SK-N-MC (cell line): ENCODE results near the gene ATP9B.

Experiments used
- EZH2 ChIP-seq: fragments of 200-600 bp; sonication (generic); IDR thresholded peaks from one replicate; pipeline ENCODE4 v1.6.1; 2017; ENCODE audit warnings: antibody characterized with exemption
- POLR2AphosphoS5 ChIP-seq: IDR thresholded peaks from 2 replicates; pipeline ENCODE4 v1.6.1; 2012; ENCODE audit warnings: mild to moderate bottlenecking, low read depth, low read length, borderline replicate concordance

DNA sequence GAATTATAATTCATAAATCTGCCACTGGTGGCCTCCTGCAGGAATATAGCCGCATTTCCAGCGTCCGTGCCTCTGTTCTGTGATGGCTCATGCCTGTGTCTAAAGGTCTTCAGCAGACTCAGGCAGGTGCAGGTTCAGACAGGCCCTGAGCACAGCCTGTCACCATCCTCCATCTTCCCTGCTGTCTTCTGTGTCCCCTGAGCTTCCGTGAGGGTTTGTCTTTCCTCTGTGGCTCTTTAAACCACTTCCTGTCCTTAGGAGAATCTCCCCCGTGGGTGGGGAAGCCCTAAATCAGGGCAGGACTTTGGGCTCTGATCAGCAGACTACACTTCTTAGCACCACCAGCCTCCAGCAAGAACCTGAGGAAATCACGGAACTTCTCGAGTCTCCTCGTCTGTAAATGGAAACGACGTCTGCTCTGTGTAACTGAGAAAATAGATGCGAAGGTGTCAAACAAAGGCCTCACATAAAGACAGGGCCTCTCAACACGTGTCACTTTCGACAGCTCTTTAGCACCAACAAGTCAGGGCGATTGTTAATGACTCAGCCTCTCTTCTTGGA is 302.4 kb downstream of the ATP9B start:
- TF ChIP-seq EZH2 (no peak), POLR2AphosphoS5 (no peak)
